HG02884 (cell line): ENCODE data around the gene CDC42BPG.

ENCODE experiments used
- ATAC-seq: cut with Tn5 transposase; IDR thresholded peaks from one replicate; pipeline ENCODE4 v1.9.1; 2021; ENCODE audit warnings: mild to moderate bottlenecking, moderate library complexity; ENCODE audit not compliant: unreplicated experiment

The CDC42BPG gene

GRCh38 chr11:64810891-64811272 lies 33.6 kb downstream of the CDC42BPG start:
- no peak for ATAC-seq

- ATAC-seq: peak; percentile 59
Measured at GRCh38 chr11:64810271-64810890, 34.1 kb downstream of the CDC42BPG start, which contains the start of gene MEN1. MEN1 (minus strand) TSS chr11:64810551; CDS start chr11:64810109, 442 bp downstream.

- no peak for ATAC-seq
Measured at GRCh38 chr11:64809781-64810241, 34.6 kb downstream of the CDC42BPG start.

GRCh38 chr11:64805481-64805880 lies 39.0 kb downstream of the CDC42BPG start:
- ATAC-seq: no peak

GRCh38 chr11:64804346-64805210 lies 39.9 kb downstream of the CDC42BPG start:
- no peak for ATAC-seq

GRCh38 chr11:64803846-64804345 lies 40.6 kb downstream of the CDC42BPG start:
- ATAC-seq: no peak

GRCh38 chr11:64803158-64803845 lies 41.2 kb downstream of the CDC42BPG start, which contains the start of gene MAP4K2:
MAP4K2 (minus strand) TSS chr11:64803214; CDS start chr11:64803149, 65 bp downstream.
- ATAC-seq: no peak

- ATAC-seq: no peak
Measured at GRCh38 chr11:64802370-64803157, 41.9 kb downstream of the CDC42BPG start.

GRCh38 chr11:64801561-64802369 lies 42.7 kb downstream of the CDC42BPG start:
- no peak for ATAC-seq

- ATAC-seq: no peak
Measured at GRCh38 chr11:64801158-64801464, 43.3 kb downstream of the CDC42BPG start.

- ATAC-seq: no peak
Measured at GRCh38 chr11:64800303-64801157, 43.9 kb downstream of the CDC42BPG start.

- no peak for ATAC-seq
Measured at GRCh38 chr11:64799623-64800302, 44.7 kb downstream of the CDC42BPG start.

- no peak for ATAC-seq
Measured at GRCh38 chr11:64799256-64799622, 45.2 kb downstream of the CDC42BPG start.

GRCh38 chr11:64796757-64797541 lies 47.5 kb downstream of the CDC42BPG start:
- no peak for ATAC-seq

- ATAC-seq: no peak
Measured at GRCh38 chr11:64796047-64796756, 48.3 kb downstream of the CDC42BPG start.

- ATAC-seq: no peak
Measured at GRCh38 chr11:64794526-64794925, 49.9 kb downstream of the CDC42BPG start.
